HEK293 (cell line): ENCODE data around the gene PCDH18.

Experiments used
- REST ChIP-seq: fragments of 450-650 bp; formaldehyde crosslinking; IDR thresholded peaks from 2 replicates; pipeline ENCODE4 v1.5.1; 2016; ENCODE audit warnings: missing biosample characterization, missing genetic modification characterization
- ZNF529 ChIP-seq: fragments of 450-650 bp; formaldehyde crosslinking; IDR thresholded peaks from 2 replicates; pipeline ENCODE4 v1.5.1; 2017; ENCODE audit warnings: missing genetic modification characterization, missing biosample characterization; ENCODE audit not compliant: insufficient replicate concordance
- ZNF623 ChIP-seq: fragments of 450-650 bp; formaldehyde crosslinking; IDR thresholded peaks from 2 replicates; pipeline ENCODE4 v1.5.1; 2016; ENCODE audit warnings: missing biosample characterization, missing genetic modification characterization
- ZNF704 ChIP-seq: fragments of 450-650 bp; formaldehyde crosslinking; IDR thresholded peaks from 2 replicates; pipeline ENCODE4 v1.5.1; 2016; ENCODE audit warnings: missing biosample characterization, missing genetic modification characterization
- ZNF707 ChIP-seq: fragments of 450-650 bp; formaldehyde crosslinking; IDR thresholded peaks from 2 replicates; pipeline ENCODE4 v1.5.1; 2016; ENCODE audit warnings: missing biosample characterization, missing genetic modification characterization

GRCh38 chr4:137509855-137510282 is 22.4 kb downstream of the PCDH18 start:
- TF ChIP-seq ZNF707 (tag by site-specific recombination) = no peak
- TF ChIP-seq REST = no peak
- TF ChIP-seq ZNF623 (tag by site-specific recombination) = no peak
- TF ChIP-seq ZNF529 (tag by site-specific recombination) = no peak
- no peak for TF ChIP-seq ZNF704 (tag by site-specific recombination)
